Endothelial cell of umbilical vein (primary cell): ENCODE results near the gene CPA1. TPM values are rescaled to one million over a fixed set of nuclear protein-coding genes. Genes with fewer than 3 reads are reported as not detected.

Experiments used
- BruUV-seq: library from RNA; stranded (reverse); fragments of 400-500 nt; replicated peaks from 2 replicates; lab custom pipeline; 2021; lab: Mats Ljungman, UMichigan
- CTCF ChIA-PET: fragments of 300-600, 350-600 bp; sonication (Branson Sonifier 250); formaldehyde crosslinking; loops from one replicate; lab custom pipeline; 2021; ENCODE audit warnings: antibody characterized with exemption, inconsistent platforms; lab: Charles Lee
- POLR2A ChIA-PET: fragments of 300-600, 350-600 bp; sonication (Branson Sonifier 250); formaldehyde crosslinking; loops from one replicate; lab custom pipeline; 2021; ENCODE audit warnings: antibody characterized with exemption, inconsistent platforms; lab: Charles Lee
- DNase-seq: peaks from one replicate; pipeline ENCODE4 v3.0.0-alpha.2; 2011; ENCODE audit warnings: low read depth, low spot score
- FAIRE-seq: peaks from 2 replicates; lab custom pipeline; 2011; peaks lifted over from hg19 to GRCh38; lab: Jason Lieb, UNC
- H2AFZ ChIP-seq: 2 replicates; pipeline ENCODE4 v1.6.0; 2012; ENCODE audit warnings: low read depth, low read length, control low read depth, inconsistent platforms
- H3K27ac ChIP-seq: 2 replicates; pipeline ENCODE4 v1.5.1; 2011; ENCODE audit warnings: low read depth, mild to moderate bottlenecking, control low read depth, low read length, moderate library complexity; ENCODE audit not compliant: insufficient read depth
- H3K27me3 ChIP-seq, 2 experiments: 2 replicates each; pipeline versions ENCODE4 v1.6.0 to v1.6.1; 2011; ENCODE audit warnings: low read length in 2 of 2, mixed read lengths in 1 of 2; ENCODE audit not compliant: control insufficient read depth in 2 of 2, insufficient read depth in 2 of 2
- H3K36me3 ChIP-seq, 2 experiments: 2 replicates in 1 of 2; 3 replicates in 1 of 2; pipeline ENCODE4 v1.5.1; 2011; ENCODE audit warnings: low read length in 2 of 2, mild to moderate bottlenecking in 1 of 2, moderate library complexity in 1 of 2; ENCODE audit not compliant: control insufficient read depth in 2 of 2, insufficient read depth in 2 of 2; ENCODE audit errors: extremely low read depth in 1 of 2
- H3K4me1 ChIP-seq: 3 replicates; pipeline ENCODE4 v1.5.1; 2011; ENCODE audit warnings: mild to moderate bottlenecking, low read length; ENCODE audit not compliant: control insufficient read depth, insufficient read depth; ENCODE audit errors: extremely low read depth
- H3K4me2 ChIP-seq: 2 replicates; pipeline ENCODE4 v1.6.1; 2011; ENCODE audit warnings: low read length, control low read depth, mixed read lengths; ENCODE audit not compliant: insufficient read depth
- H3K4me3 ChIP-seq, 3 experiments: fragments of 200-600 bp in 1 of 3; sonication (generic), shearing (Covaris generic) in 1 of 3; replicated peaks in 1 of 3; 2 replicates each; pipeline ENCODE4 v1.5.1; 2011 to 2016; ENCODE audit warnings: control low read depth in 3 of 3, low read length in 3 of 3, mild to moderate bottlenecking in 2 of 3, inconsistent platforms in 1 of 3, low read depth in 1 of 3, moderate library complexity in 1 of 3; ENCODE audit not compliant: insufficient read depth in 1 of 3
- H3K79me2 ChIP-seq: 2 replicates; pipeline ENCODE4 v1.6.0; 2012; ENCODE audit warnings: low read length, inconsistent platforms; ENCODE audit not compliant: control insufficient read depth, insufficient read depth
- H3K9ac ChIP-seq: replicated peaks from 2 replicates; pipeline ENCODE3; 2011; ENCODE audit warnings: low read length, control low read depth; ENCODE audit not compliant: insufficient read depth; ENCODE audit errors: extremely low read depth
- H3K9me1 ChIP-seq: replicated peaks from 3 replicates; pipeline ENCODE4 v1.6.0; 2011; ENCODE audit warnings: mild to moderate bottlenecking, low read length; ENCODE audit not compliant: control insufficient read depth, insufficient read depth; ENCODE audit errors: extremely low read depth
- H3K9me3 ChIP-seq: replicated peaks from 2 replicates; pipeline ENCODE4 v1.5.1; 2012; ENCODE audit warnings: low read length, inconsistent platforms; ENCODE audit not compliant: control insufficient read depth, insufficient read depth
- H4K20me1 ChIP-seq: replicated peaks from 2 replicates; pipeline ENCODE3; 2011; ENCODE audit warnings: mild to moderate bottlenecking, low read length; ENCODE audit not compliant: control insufficient read depth, insufficient read depth; ENCODE audit errors: extremely low read depth
- CTCF ChIP-seq, 2 donors: IDR thresholded peaks; 1 replicate in 1 of 2; 2 replicates in 1 of 2; pipeline ENCODE4 v1.5.1; 2011; ENCODE audit warnings: low read length in 2 of 2, mild to moderate bottlenecking in 2 of 2, moderate library complexity in 2 of 2, control low read depth in 1 of 2, inconsistent platforms in 1 of 2, low read depth in 1 of 2; ENCODE audit not compliant: insufficient read depth in 1 of 2; ENCODE audit errors: extremely low read depth in 1 of 2
- EZH2 ChIP-seq: IDR thresholded peaks from 2 replicates; pipeline ENCODE4 v1.6.1; 2012; ENCODE audit warnings: borderline replicate concordance, low read depth, mild to moderate bottlenecking, moderate library complexity, low read length, inconsistent platforms; ENCODE audit not compliant: severe bottlenecking
- FOS ChIP-seq: IDR thresholded peaks from 2 replicates; pipeline ENCODE4 v1.6.1; 2011; ENCODE audit warnings: mild to moderate bottlenecking, low read length, moderate library complexity, borderline replicate concordance; ENCODE audit not compliant: insufficient read depth
- GATA2 ChIP-seq: IDR thresholded peaks from 2 replicates; pipeline ENCODE4 v1.7.0; 2011; ENCODE audit warnings: low read depth, mild to moderate bottlenecking, moderate library complexity, mixed read lengths, low read length; ENCODE audit not compliant: insufficient read length, insufficient read depth
- JUN ChIP-seq: IDR thresholded peaks from 2 replicates; pipeline ENCODE4 v1.6.1; 2011; ENCODE audit warnings: borderline replicate concordance, low read depth; ENCODE audit not compliant: insufficient read length, insufficient read depth
- MAX ChIP-seq: IDR thresholded peaks from 2 replicates; pipeline ENCODE4 v1.6.1; 2011; ENCODE audit not compliant: insufficient read depth, insufficient read length
- MYC ChIP-seq: IDR thresholded peaks from one replicate; pipeline ENCODE4 v1.6.1; 2011; ENCODE audit warnings: mild to moderate bottlenecking, low read depth, low read length
- POLR2A ChIP-seq: IDR thresholded peaks from 2 replicates; pipeline ENCODE4 v1.6.1; 2012; ENCODE audit warnings: low read depth, mild to moderate bottlenecking, control low read depth, low read length
- POLR2AphosphoS5 ChIP-seq: IDR thresholded peaks from 2 replicates; pipeline ENCODE4 v1.6.1; 2012; ENCODE audit warnings: low read depth, mild to moderate bottlenecking, control low read depth, low read length, moderate library complexity; ENCODE audit not compliant: insufficient read depth
- dilution Hi-C: fragments of 300-500 bp; cut with MboI; formaldehyde crosslinking; loops from one replicate; pipeline ENCODE4 v1.15.0; 2019; ENCODE audit warnings: low sequenced_read_pairs; ENCODE audit not compliant: extremely low pct_ligation_motif_present
- intact Hi-C: fragments of 100-400 bp; cut with micrococcal nuclease; formaldehyde crosslinking; loops from one replicate; pipeline ENCODE4 v1.10.0; 2022
- polyA plus RNA-seq, 4 experiments: library from polyadenylated mRNA; depleted of rRNA in 3 of 4; stranded (reverse) in 3 of 4; unstranded in 1 of 4; fragments of >200 nt; gene quantifications; 2 replicates each; pipeline versions ENCODE4 v1.2.1 to v1.2.3, GENCODE V29; 2011 to 2012; ENCODE audit warnings: missing spikeins in 1 of 4
- total RNA-seq: library from RNA; stranded (reverse); gene quantifications from 2 replicates; pipeline ENCODE4 v1.2.3, GENCODE V29; 2021

CPA1 gene
- total and polyA plus RNA-seq, 2 donors (not counting 3 experiments of a cell fraction or from before 2014, with no cell fraction given) = not detected

DNA sequence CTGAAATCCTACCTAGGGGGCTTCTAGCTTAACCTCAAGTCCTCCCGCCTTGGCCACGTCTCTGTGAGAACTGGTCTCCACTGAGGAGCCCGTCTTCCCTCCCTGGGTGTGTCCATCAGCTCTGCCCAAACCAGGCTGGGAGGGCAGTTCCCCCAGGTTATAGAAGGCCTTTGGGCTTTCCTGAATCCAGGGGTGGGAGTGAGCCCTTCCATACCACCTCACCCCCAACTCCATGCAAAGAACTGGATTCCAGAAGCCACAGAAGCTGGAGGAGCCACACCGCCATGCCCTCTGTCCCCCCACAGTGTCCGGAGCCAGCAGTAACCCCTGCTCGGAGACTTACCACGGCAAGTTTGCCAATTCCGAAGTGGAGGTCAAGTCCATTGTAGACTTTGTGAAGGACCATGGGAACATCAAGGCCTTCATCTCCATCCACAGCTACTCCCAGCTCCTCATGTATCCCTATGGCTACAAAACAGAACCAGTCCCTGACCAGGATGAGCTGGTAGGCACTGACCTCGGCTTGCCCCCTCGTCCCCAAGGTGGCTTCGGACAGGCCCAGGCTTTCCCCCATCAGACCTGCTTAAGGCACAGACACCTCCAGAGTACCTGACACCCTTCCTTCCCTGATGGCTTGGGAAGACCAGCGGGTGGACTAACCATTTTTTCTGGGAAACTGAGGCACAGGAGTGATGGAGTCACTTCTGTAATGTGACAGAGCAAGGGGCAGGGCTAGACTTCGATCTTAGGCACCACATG lies 4.7 kb downstream of the CPA1 start:
- Histone ChIP-seq H3K9me3 (no peaks in the 10 kb centered on the region), H3K4me3 (no peak overlapping the region), H3K4me2 (no peak overlapping the region), H4K20me1 (no peaks in the 10 kb centered on the region), H3K27me3 (no peaks in the 10 kb centered on the region), H3K36me3 (no peaks in the 10 kb centered on the region), H3K4me1 (no peaks in the 10 kb centered on the region), H3K9me1 (no peaks in the 10 kb centered on the region), H3K27ac (no peak overlapping the region), H3K9ac (no peak overlapping the region), H2AFZ (no peak overlapping the region), H3K79me2 (no peaks in the 10 kb centered on the region)
- BruUV-seq = no TSS peak
- FAIRE-seq = no peak
- no peak for TF ChIP-seq CTCF (IDR thresholded peaks at IDR 0.05; ENCODE audit: extremely low read depth in 1 of 2, insufficient read depth in 1 of 2, low read depth in 1 of 2, low read length in 2 of 2)
- TF ChIP-seq POLR2AphosphoS5 = no peak
- no peak for TF ChIP-seq POLR2A
- DNase-seq = no peak
- intact Hi-C loops = no loop called here
- dilution Hi-C loops = no loop called here
- CTCF ChIA-PET = interaction anchor here (0.6 kb wide), 1 partner anchor 32 kb away, joined by 3 read pairs; no protein-coding TSS in a partner anchor
- POLR2A ChIA-PET = no interaction called here

- DNase-seq = no peak
- Histone ChIP-seq H3K4me1 (no peaks in the 10 kb centered on the region), H3K36me3 (no peaks in the 10 kb centered on the region), H3K4me2 (no peak overlapping the region), H2AFZ (no peak overlapping the region), H3K27me3 (no peaks in the 10 kb centered on the region), H3K9me3 (no peaks in the 10 kb centered on the region), H3K27ac (no peak overlapping the region), H3K79me2 (no peaks in the 10 kb centered on the region), H3K9me1 (no peaks in the 10 kb centered on the region), H3K9ac (no peak overlapping the region), H3K4me3 (no peak overlapping the region), H4K20me1 (no peaks in the 10 kb centered on the region)
- dilution Hi-C loops = no loop called here
- BruUV-seq = no TSS peak
- no peak for FAIRE-seq
- POLR2A ChIA-PET = no interaction called here
- TF ChIP-seq MYC = no peak
- no peak for TF ChIP-seq POLR2AphosphoS5
- TF ChIP-seq FOS = no peak
- no peak for TF ChIP-seq MAX
- no peak for TF ChIP-seq CTCF (IDR thresholded peaks at IDR 0.05; ENCODE audit: extremely low read depth in 1 of 2, insufficient read depth in 1 of 2, low read depth in 1 of 2, low read length in 2 of 2)
- TF ChIP-seq GATA2 = no peak
- TF ChIP-seq EZH2 = no peak
- no peak for TF ChIP-seq POLR2A
- TF ChIP-seq JUN = no peak
- intact Hi-C loops = no loop called here
- CTCF ChIA-PET = interaction anchor here (0.6 kb wide), 1 partner anchor 31 kb away, joined by 3 read pairs; no protein-coding TSS in a partner anchor
These were observed 5.3 kb downstream of the CPA1 start for GRCh38 chr7:130385600-130386066.
